Measurements from ENCODE around the gene PSME3. TPM values are rescaled to one million over a fixed set of nuclear protein-coding genes. Genes with fewer than 3 reads are reported as not detected.

The PSME3 gene
- total and polyA plus RNA-seq, 3 experiments from 2014 or later = 136 to 244 (median 243) TPM

- no peaks in the 10 kb centered on the region for H3K9me3 Mint-ChIP-seq
- H3K9me3 ChIP-seq (ENCODE audit: low read length) = no peaks in the 10 kb centered on the region
- peaks cover 0 to 2% of the 10 kb centered on the region in 2 donors for H3K27me3 Mint-ChIP-seq
- H3K4me3 ChIP-seq (ENCODE audit: low read length) = no peak overlapping the region
- no peak overlapping the region for H3K27ac ChIP-seq (ENCODE audit: low read depth, low read length)
- no peaks in the 10 kb centered on the region for H3K27me3 ChIP-seq (ENCODE audit: insufficient read depth, low read length, poor library complexity, severe bottlenecking)
- no peaks in the 10 kb centered on the region for H3K4me1 ChIP-seq (ENCODE audit: insufficient read depth, low read length)
- peaks cover 9 to 86% (median 30%) of the 10 kb centered on the region in 3 donors for H3K36me3 Mint-ChIP-seq
- no peak overlapping the region for H3K4me3 Mint-ChIP-seq
- peaks cover 6 to 12% (median 8%) of the 10 kb centered on the region in 3 donors for H3K4me1 Mint-ChIP-seq
- POLR2A ChIA-PET = no interaction called here
- H3K36me3 ChIP-seq (ENCODE audit: insufficient read depth, low read length) = peaks cover 54% of the 10 kb centered on the region
- DNase-seq = no peak
- H3K27ac Mint-ChIP-seq = no peak overlapping the region
- CTCF ChIA-PET = no interaction called here
Observed at GRCh38 chr17:42841975-42842685, 8.9 kb downstream of the PSME3 start.

DNA sequence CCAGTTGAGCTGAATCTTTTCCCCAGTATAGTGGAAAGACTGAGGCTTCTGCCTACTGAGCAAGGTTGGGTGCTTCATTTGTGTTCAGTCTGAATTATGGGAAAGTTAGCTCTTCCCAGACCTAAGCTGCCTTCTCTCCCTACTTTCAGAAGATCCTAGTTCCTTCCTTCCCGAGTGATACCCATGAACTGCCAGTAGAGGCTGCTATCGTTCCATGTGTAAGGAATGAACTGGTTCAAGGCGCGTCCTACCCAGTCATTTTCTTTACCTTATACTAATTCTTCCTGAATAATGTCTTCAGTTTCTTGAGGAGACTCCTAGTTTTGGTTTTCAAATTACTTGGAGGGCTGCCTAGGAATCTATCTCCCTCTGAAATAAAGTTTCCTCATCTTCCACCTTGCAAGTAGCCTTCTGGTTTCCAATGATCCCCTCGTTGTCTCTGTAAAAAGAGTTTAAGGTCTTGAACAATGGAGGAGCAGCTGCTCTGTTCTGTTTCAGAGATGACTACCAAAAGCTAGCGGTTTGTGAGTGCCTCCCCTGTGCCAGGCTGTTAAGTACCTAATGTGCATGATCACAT lies 10.2 kb downstream of the PSME3 start:
- H3K4me3 Mint-ChIP-seq = no peak overlapping the region
- Histone ChIP-seq H3K36me3 (ENCODE audit: insufficient read depth, low read length) (peaks cover 42% of the 10 kb centered on the region), H3K27me3 (ENCODE audit: insufficient read depth, low read length, poor library complexity, severe bottlenecking) (no peaks in the 10 kb centered on the region), H3K4me3 (ENCODE audit: low read length) (no peak overlapping the region), H3K9me3 (ENCODE audit: low read length) (no peaks in the 10 kb centered on the region), H3K27ac (ENCODE audit: low read depth, low read length) (no peak overlapping the region), H3K4me1 (ENCODE audit: insufficient read depth, low read length) (no peaks in the 10 kb centered on the region)
- peaks cover 9 to 73% (median 25%) of the 10 kb centered on the region in 3 donors for H3K36me3 Mint-ChIP-seq
- H3K9me3 Mint-ChIP-seq = no peaks in the 10 kb centered on the region
- peak overlapping the region in 1 of 8 donors; percentile 50 for H3K27ac Mint-ChIP-seq
- DNase-seq = peak in 1 of 5 donors; percentile 17
- peaks cover 0 to 2% of the 10 kb centered on the region in 2 donors for H3K27me3 Mint-ChIP-seq
- peaks cover 0 to 8% (median 6%) of the 10 kb centered on the region in 3 donors for H3K4me1 Mint-ChIP-seq
- CTCF ChIA-PET = interaction anchor here (1.4 kb wide), 1 partner anchor 10 kb away, joined by 6 read pairs; the partner anchor contains the start of gene PSME3
- POLR2A ChIA-PET = no interaction called here

DNA sequence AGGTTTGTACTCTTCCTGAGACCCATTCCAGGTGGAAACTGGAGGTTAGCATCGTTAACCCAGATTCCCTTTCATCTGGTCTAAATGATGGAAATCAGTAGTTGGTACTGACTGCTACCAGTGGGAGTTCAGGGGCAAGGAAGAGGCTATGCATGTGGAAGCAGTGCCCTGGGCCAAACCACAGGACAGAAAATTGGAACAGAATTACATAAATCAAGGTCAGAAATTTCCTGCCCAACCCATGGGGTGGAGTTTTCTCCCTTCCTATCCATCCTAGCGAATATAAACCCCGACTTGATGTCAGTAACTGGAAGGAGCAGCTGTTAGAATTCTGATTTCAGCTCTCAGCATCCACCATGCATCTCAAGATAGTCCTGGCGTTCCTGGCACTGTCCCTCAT lies 11.1 kb downstream of the PSME3 start, which contains the start of gene AOC2:
Gene AOC2 (plus strand): TSS at position 310 of the 400 bp plus-strand sequence. CDS start 47 bp downstream, at position 357.
- Histone ChIP-seq H3K27ac (ENCODE audit: low read depth, low read length) (no peak within 1 kb of the TSS), H3K36me3 (ENCODE audit: insufficient read depth, low read length) (peaks cover 34% of the 10 kb centered on the region), H3K27me3 (ENCODE audit: insufficient read depth, low read length, poor library complexity, severe bottlenecking) (no peaks in the 10 kb centered on the region), H3K4me1 (ENCODE audit: insufficient read depth, low read length) (no peaks in the 10 kb centered on the region), H3K9me3 (ENCODE audit: low read length) (no peaks in the 10 kb centered on the region), H3K4me3 (ENCODE audit: low read length) (no peak within 1 kb of the TSS)
- POLR2A ChIA-PET = no interaction called here
- Mint-ChIP-seq H3K4me1 (peaks cover 0 to 8% (median 6%) of the 10 kb centered on the region in 3 donors), H3K27me3 (peaks cover 0 to 2% of the 10 kb centered on the region in 2 donors), H3K36me3 (peaks cover 3 to 64% (median 21%) of the 10 kb centered on the region in 3 donors), H3K9me3 (no peaks in the 10 kb centered on the region), H3K4me3 (no peak within 1 kb of the TSS), H3K27ac (peak within 1 kb of the TSS in 4 of 8 donors; percentile 8 to 84 (median 62))
- DNase-seq = no peak
- CTCF ChIA-PET = interaction anchor here (1.4 kb wide), 1 partner anchor 11 kb away, joined by 6 read pairs; the partner anchor contains the start of gene PSME3

DNA sequence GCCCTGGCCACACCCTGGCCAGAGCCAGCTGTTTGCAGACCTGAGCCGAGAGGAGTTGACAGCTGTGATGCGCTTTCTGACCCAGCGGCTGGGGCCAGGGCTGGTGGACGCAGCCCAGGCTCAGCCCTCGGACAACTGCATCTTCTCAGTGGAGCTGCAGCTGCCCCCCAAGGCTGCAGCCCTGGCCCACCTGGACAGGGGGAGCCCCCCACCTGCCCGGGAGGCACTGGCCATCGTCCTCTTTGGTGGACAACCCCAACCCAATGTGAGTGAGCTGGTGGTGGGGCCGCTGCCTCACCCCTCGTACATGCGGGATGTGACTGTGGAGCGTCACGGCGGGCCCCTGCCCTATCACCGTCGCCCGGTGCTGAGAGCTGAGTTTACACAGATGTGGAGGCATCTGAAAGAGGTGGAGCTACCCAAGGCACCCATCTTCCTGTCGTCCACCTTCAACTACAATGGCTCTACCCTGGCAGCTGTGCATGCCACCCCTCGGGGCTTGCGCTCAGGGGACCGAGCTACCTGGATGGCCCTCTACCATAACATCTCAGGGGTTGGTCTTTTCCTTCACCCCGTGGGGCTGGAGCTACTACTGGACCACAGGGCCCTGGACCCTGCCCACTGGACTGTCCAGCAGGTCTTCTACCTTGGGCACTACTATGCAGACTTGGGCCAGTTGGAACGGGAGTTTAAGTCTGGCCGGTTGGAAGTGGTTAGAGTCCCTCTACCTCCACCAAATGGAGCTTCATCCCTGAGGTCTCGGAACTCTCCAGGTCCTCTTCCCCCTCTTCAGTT lies 11.8 kb downstream of the PSME3 start:
- Histone ChIP-seq H3K27ac (ENCODE audit: low read depth, low read length) (no peak overlapping the region), H3K4me3 (ENCODE audit: low read length) (no peak overlapping the region), H3K4me1 (ENCODE audit: insufficient read depth, low read length) (no peaks in the 10 kb centered on the region), H3K36me3 (ENCODE audit: insufficient read depth, low read length) (peaks cover 30% of the 10 kb centered on the region), H3K27me3 (ENCODE audit: insufficient read depth, low read length, poor library complexity, severe bottlenecking) (no peaks in the 10 kb centered on the region), H3K9me3 (ENCODE audit: low read length) (no peaks in the 10 kb centered on the region)
- H3K27ac Mint-ChIP-seq = peak overlapping the region in 3 of 8 donors; percentile 8 to 84 (median 73)
- peaks cover 0 to 8% (median 6%) of the 10 kb centered on the region in 3 donors for H3K4me1 Mint-ChIP-seq
- POLR2A ChIA-PET = no interaction called here
- DNase-seq = no peak
- H3K27me3 Mint-ChIP-seq = peaks cover 0 to 2% of the 10 kb centered on the region in 2 donors
- peaks cover 0 to 60% (median 17%) of the 10 kb centered on the region in 3 donors for H3K36me3 Mint-ChIP-seq
- H3K9me3 Mint-ChIP-seq = no peaks in the 10 kb centered on the region
- H3K4me3 Mint-ChIP-seq = no peak overlapping the region
- CTCF ChIA-PET = no interaction called here

DNA sequence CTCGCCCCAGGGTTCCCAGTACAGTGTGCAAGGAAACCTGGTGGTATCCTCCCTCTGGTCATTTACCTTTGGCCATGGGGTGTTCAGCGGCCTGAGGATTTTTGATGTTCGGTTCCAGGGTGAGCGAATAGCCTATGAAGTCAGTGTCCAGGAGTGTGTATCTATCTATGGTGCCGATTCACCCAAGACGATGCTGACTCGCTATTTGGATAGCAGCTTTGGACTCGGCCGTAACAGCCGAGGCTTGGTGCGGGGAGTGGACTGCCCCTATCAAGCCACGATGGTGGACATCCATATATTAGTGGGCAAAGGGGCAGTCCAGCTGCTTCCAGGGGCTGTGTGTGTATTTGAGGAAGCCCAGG lies 12.3 kb downstream of the PSME3 start:
- ChIA-PET CTCF (no interaction called here), POLR2A (no interaction called here)
- Histone ChIP-seq H3K4me1 (ENCODE audit: insufficient read depth, low read length) (no peaks in the 10 kb centered on the region), H3K9me3 (ENCODE audit: low read length) (no peaks in the 10 kb centered on the region), H3K36me3 (ENCODE audit: insufficient read depth, low read length) (peaks cover 30% of the 10 kb centered on the region), H3K4me3 (ENCODE audit: low read length) (no peak overlapping the region), H3K27me3 (ENCODE audit: insufficient read depth, low read length, poor library complexity, severe bottlenecking) (no peaks in the 10 kb centered on the region), H3K27ac (ENCODE audit: low read depth, low read length) (no peak overlapping the region)
- Mint-ChIP-seq H3K36me3 (peaks cover 0 to 56% (median 17%) of the 10 kb centered on the region in 3 donors), H3K9me3 (no peaks in the 10 kb centered on the region), H3K27ac (peak overlapping the region in 3 of 8 donors; percentile 26 to 86 (median 84)), H3K4me3 (no peak overlapping the region), H3K27me3 (peaks cover 0 to 2% of the 10 kb centered on the region in 2 donors), H3K4me1 (peaks cover 0 to 8% (median 6%) of the 10 kb centered on the region in 3 donors)
- no peak for DNase-seq

- POLR2A ChIA-PET = no interaction called here
- Histone ChIP-seq H3K4me1 (ENCODE audit: insufficient read depth, low read length) (no peaks in the 10 kb centered on the region), H3K27me3 (ENCODE audit: insufficient read depth, low read length, poor library complexity, severe bottlenecking) (no peaks in the 10 kb centered on the region), H3K4me3 (ENCODE audit: low read length) (no peak overlapping the region), H3K9me3 (ENCODE audit: low read length) (no peaks in the 10 kb centered on the region), H3K36me3 (ENCODE audit: insufficient read depth, low read length) (peaks cover 29% of the 10 kb centered on the region), H3K27ac (ENCODE audit: low read depth, low read length) (no peak overlapping the region)
- CTCF ChIA-PET = no interaction called here
- Mint-ChIP-seq H3K27ac (peak overlapping the region in 4 of 8 donors; percentile 26 to 86 (median 74)), H3K4me1 (peaks cover 0 to 8% (median 6%) of the 10 kb centered on the region in 3 donors), H3K36me3 (peaks cover 0 to 52% (median 17%) of the 10 kb centered on the region in 3 donors), H3K9me3 (no peaks in the 10 kb centered on the region), H3K27me3 (peaks cover 0 to 2% of the 10 kb centered on the region in 2 donors), H3K4me3 (no peak overlapping the region)
- no peak for DNase-seq
Observed at GRCh38 chr17:42845918-42846593, 12.9 kb downstream of the PSME3 start.

DNA sequence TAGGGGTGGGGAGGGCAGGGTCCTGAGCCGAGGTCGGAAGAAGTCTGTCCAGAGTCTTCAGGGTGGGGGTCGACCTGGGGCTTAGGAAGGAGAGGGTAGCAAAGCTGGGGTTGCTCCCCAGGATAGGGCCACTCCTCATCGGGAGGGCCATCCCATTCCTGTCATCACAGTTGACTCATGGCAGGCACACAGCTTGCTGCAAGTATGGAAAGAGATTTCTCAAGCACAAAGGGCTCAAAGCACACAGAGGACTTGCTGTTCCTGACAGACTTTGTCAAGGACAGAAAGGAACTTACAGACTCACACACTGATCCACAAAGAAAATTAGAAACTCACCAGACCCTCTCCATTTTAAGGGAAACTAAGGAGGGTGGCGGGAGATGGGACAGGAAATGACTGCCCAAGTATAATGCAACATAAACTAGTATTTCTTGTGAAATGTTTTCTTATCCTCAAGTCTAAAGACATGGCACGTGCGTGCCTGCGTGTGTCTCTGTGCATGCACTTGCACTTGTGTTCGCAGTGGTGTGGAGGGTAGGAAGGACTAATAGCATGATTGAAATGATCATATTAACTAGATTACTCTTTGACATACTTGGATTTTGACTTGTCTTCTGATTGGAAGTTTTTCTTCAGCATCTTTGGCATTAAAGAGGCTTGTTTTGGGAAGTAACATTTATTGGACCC lies 13.5 kb downstream of the PSME3 start:
- Histone ChIP-seq H3K27ac (ENCODE audit: low read depth, low read length) (no peak overlapping the region), H3K27me3 (ENCODE audit: insufficient read depth, low read length, poor library complexity, severe bottlenecking) (no peaks in the 10 kb centered on the region), H3K36me3 (ENCODE audit: insufficient read depth, low read length) (peaks cover 23% of the 10 kb centered on the region), H3K4me1 (ENCODE audit: insufficient read depth, low read length) (no peaks in the 10 kb centered on the region), H3K4me3 (ENCODE audit: low read length) (no peak overlapping the region), H3K9me3 (ENCODE audit: low read length) (no peaks in the 10 kb centered on the region)
- H3K9me3 Mint-ChIP-seq = no peaks in the 10 kb centered on the region
- peak overlapping the region in 1 of 7 donors; percentile 40 for H3K4me3 Mint-ChIP-seq
- H3K4me1 Mint-ChIP-seq = peaks cover 0 to 8% (median 6%) of the 10 kb centered on the region in 3 donors
- POLR2A ChIA-PET = no interaction called here
- no peak for DNase-seq
- H3K36me3 Mint-ChIP-seq = peaks cover 0 to 46% (median 16%) of the 10 kb centered on the region in 3 donors
- H3K27ac Mint-ChIP-seq = peak overlapping the region in 3 of 8 donors; percentile 29 to 64 (median 54)
- peaks cover 0 to 2% of the 10 kb centered on the region in 2 donors for H3K27me3 Mint-ChIP-seq
- CTCF ChIA-PET = no interaction called here

All from CD8-positive, alpha-beta memory T cell (primary cell).